Ascending aorta (tissue), 2 donors: Measurements from ENCODE around the gene GSTT2B. TPM values are rescaled to one million over a fixed set of nuclear protein-coding genes. Genes with fewer than 3 reads are reported as not detected.
"Not testable (repeated sequence)": the region's sequence is repeated elsewhere in the genome, so short reads cannot be mapped to it uniquely, and the experiment has no call there.

Source experiments
- DNase-seq, 2 donors: peaks; one replicate each; pipeline ENCODE4 v3.0.0-alpha.2; 2019; ENCODE audit warnings: low spot score in 2 of 2
- H3K27ac ChIP-seq, 2 donors: fragments of 200-600 bp; sonication (generic); one replicate each; pipeline ENCODE4 v1.5.1; 2016 to 2017; ENCODE audit warnings: mild to moderate bottlenecking in 1 of 2
- H3K27me3 ChIP-seq: fragments of 200-600 bp; sonication (generic); one replicate; pipeline ENCODE4 v1.5.1; 2017
- H3K36me3 ChIP-seq, 2 donors: fragments of 200-600 bp; sonication (generic); one replicate each; pipeline ENCODE4 v1.5.1; 2016
- H3K4me1 ChIP-seq, 2 donors: fragments of 200-600 bp; sonication (generic); one replicate each; pipeline ENCODE4 v1.5.1; 2016 to 2017; ENCODE audit warnings: mild to moderate bottlenecking in 1 of 2
- H3K4me3 ChIP-seq, 2 donors: fragments of 200-600 bp; sonication (generic); one replicate each; pipeline ENCODE4 v1.5.1; 2016 to 2017; ENCODE audit warnings: mild to moderate bottlenecking in 1 of 2
- H3K9me3 ChIP-seq, 2 donors: fragments of 200-600 bp; sonication (generic); one replicate each; pipeline ENCODE4 v1.5.1; 2016
- intact Hi-C: fragments of 100-400 bp; cut with DNase I; formaldehyde crosslinking; loops from one replicate; pipeline ENCODE4 v1.15.1; 2023
- total RNA-seq: library from RNA; depleted of rRNA; stranded (reverse); fragments of >200 nt; gene quantifications from one replicate; pipeline ENCODE4 v1.1.0, GENCODE V29; 2016
- TF ChIP-seq, protein P1 (sequence below), 3 experiments: fragments of 200-600 bp in 2 of 3; fragments of 450-650 bp in 1 of 3; sonication (generic) in 2 of 3; IDR thresholded peaks; one replicate each; pipeline ENCODE4 v1.5.1; 2016 to 2019; ENCODE audit warnings: antibody characterized with exemption in 3 of 3, mild to moderate bottlenecking in 1 of 3, moderate library complexity in 1 of 3

Gene GSTT2B
- total RNA-seq, 1 donor from 2014 or later, result not detected

DNA sequence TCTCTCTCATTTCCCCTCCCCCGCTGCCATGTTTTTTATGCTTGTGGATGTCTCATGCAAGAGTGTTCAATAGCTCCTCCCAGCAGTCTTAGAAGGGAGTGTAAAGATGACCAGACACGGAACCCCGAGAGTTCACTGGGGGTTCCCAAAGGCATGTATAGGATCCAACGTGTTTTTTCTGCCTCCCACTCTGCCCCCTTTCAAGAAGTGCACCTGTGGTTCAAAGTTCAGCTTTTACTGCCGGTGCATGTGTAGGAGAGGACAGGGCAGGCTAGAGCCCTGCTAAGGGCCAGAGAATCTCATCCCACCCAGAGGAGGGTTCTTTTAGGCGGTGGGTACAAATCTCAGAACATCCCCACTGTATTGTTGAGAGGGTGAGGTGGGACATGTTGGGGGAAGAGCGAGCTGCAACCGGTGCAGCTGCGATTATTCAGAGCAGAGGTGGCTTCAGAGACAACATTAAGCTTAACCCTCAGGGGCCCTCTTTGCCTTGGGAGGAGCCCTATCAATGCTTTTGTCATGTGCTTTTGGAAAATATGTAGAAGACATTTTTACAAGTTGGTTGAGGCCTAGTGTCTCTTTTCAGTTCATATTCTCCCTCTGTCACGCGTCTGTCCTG is 52.3 kb downstream of the GSTT2B start:
- no peak overlapping the region for H3K27ac ChIP-seq
- H3K4me1 ChIP-seq, result peaks cover 0 to 5% of the 10 kb centered on the region in 2 donors
- DNase-seq, result no peak
- TF ChIP-seq, protein P1, sequence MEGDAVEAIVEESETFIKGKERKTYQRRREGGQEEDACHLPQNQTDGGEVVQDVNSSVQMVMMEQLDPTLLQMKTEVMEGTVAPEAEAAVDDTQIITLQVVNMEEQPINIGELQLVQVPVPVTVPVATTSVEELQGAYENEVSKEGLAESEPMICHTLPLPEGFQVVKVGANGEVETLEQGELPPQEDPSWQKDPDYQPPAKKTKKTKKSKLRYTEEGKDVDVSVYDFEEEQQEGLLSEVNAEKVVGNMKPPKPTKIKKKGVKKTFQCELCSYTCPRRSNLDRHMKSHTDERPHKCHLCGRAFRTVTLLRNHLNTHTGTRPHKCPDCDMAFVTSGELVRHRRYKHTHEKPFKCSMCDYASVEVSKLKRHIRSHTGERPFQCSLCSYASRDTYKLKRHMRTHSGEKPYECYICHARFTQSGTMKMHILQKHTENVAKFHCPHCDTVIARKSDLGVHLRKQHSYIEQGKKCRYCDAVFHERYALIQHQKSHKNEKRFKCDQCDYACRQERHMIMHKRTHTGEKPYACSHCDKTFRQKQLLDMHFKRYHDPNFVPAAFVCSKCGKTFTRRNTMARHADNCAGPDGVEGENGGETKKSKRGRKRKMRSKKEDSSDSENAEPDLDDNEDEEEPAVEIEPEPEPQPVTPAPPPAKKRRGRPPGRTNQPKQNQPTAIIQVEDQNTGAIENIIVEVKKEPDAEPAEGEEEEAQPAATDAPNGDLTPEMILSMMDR (IDR thresholded peaks at IDR 0.05), result no peak
- intact Hi-C loops, result no loop called here
- no peaks in the 10 kb centered on the region for H3K27me3 ChIP-seq
- no peak overlapping the region for H3K4me3 ChIP-seq
- no peaks in the 10 kb centered on the region for H3K9me3 ChIP-seq
- no peaks in the 10 kb centered on the region for H3K36me3 ChIP-seq

DNA sequence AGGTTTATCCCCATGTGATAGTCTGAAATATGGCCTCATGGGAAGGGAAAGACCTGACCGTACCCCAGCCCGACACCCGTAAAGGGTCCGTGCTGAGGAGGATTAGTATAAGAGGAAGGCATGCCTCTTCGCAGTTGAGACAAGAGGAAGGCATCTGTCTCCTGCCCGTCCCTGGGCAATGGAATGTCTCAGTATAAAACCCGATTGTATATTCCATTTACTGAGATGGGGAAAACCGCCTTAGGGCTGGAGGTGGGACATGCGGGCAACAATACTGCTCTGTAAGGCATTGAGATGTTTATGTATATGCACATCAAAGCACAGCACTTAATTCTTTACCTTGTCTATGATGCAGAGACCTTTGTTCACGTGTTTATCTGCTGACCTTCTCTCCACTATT is 53.6 kb downstream of the GSTT2B start:
- intact Hi-C loops, H3K4me3 ChIP-seq, H3K4me1 ChIP-seq, H3K36me3 ChIP-seq, H3K27ac ChIP-seq, H3K9me3 ChIP-seq, DNase-seq, H3K27me3 ChIP-seq: not testable (repeated sequence)

Other genes with a start within 250 kb of the GSTT2B start
- 5.2 TPM for gene ZNF70, start 210.1 kb downstream of the GSTT2B start, total RNA-seq
- not detected for gene VPREB3, start 206.8 kb downstream of the GSTT2B start, total RNA-seq
- not detected for gene C22orf15, start 198.2 kb downstream of the GSTT2B start, total RNA-seq
- gene CHCHD10, start 193.2 kb downstream of the GSTT2B start, total RNA-seq, result 2.0 TPM
- gene MMP11, start 188.3 kb downstream of the GSTT2B start, total RNA-seq, result 7.6 TPM
- 22.1 TPM for gene SMARCB1, start 174.2 kb downstream of the GSTT2B start, total RNA-seq
- 7.5 TPM for gene DERL3, start 122.2 kb downstream of the GSTT2B start, total RNA-seq
- gene SLC2A11, start 103.3 kb downstream of the GSTT2B start, total RNA-seq, result not detected
- gene MIF, start 66.8 kb downstream of the GSTT2B start, total RNA-seq, result 527 TPM
- not detected for gene DDTL, start 5.7 kb upstream of the GSTT2B start, total RNA-seq
- 275 TPM for gene DDT, start 13.2 kb upstream of the GSTT2B start, total RNA-seq
- gene GSTT2, start 18.9 kb upstream of the GSTT2B start, total RNA-seq, result not detected
- gene GSTT4, start 44.3 kb upstream of the GSTT2B start, total RNA-seq, result not detected
- gene CABIN1, start 50.1 kb upstream of the GSTT2B start, total RNA-seq, result 113 TPM
- 51.0 TPM for gene SUSD2, start 220.3 kb upstream of the GSTT2B start, total RNA-seq